ENCODE results near the gene HPCAL4. TPM values are rescaled to one million over a fixed set of nuclear protein-coding genes. Genes with fewer than 3 reads are reported as not detected.

The HPCAL4 gene
- total RNA-seq, 1 donor, result under 0.01 TPM

GRCh38 chr1:39688706-39689105, 2.5 kb downstream of the HPCAL4 start:
- no peak overlapping the region for H3K4me3 ChIP-seq (ENCODE audit: low read depth, low read length)
- no peak for TF ChIP-seq CTCF (IDR thresholded peaks at IDR 0.05; ENCODE audit: insufficient read depth, low read length)
- DNase-seq (ENCODE audit: low read depth), result no peak

GRCh38 chr1:39687243-39687642, 4.0 kb downstream of the HPCAL4 start:
- TF ChIP-seq CTCF (IDR thresholded peaks at IDR 0.05; ENCODE audit: insufficient read depth, low read length), result no peak
- DNase-seq (ENCODE audit: low read depth), result no peak
- H3K4me3 ChIP-seq (ENCODE audit: low read depth, low read length), result no peak overlapping the region

- DNase-seq (ENCODE audit: low read depth), result no peak
- TF ChIP-seq CTCF (IDR thresholded peaks at IDR 0.05; ENCODE audit: insufficient read depth, low read length), result no peak
- no peak overlapping the region for H3K4me3 ChIP-seq (ENCODE audit: low read depth, low read length)
Observed at GRCh38 chr1:39685071-39685470, 6.2 kb downstream of the HPCAL4 start.

- no peak for TF ChIP-seq CTCF (IDR thresholded peaks at IDR 0.05; ENCODE audit: insufficient read depth, low read length)
- DNase-seq (ENCODE audit: low read depth), result no peak
- H3K4me3 ChIP-seq (ENCODE audit: low read depth, low read length), result no peak overlapping the region
Observed at GRCh38 chr1:39684313-39684664, 6.9 kb downstream of the HPCAL4 start.

- no peak overlapping the region for H3K4me3 ChIP-seq (ENCODE audit: low read depth, low read length)
- TF ChIP-seq CTCF (IDR thresholded peaks at IDR 0.05; ENCODE audit: insufficient read depth, low read length), result no peak
- DNase-seq (ENCODE audit: low read depth), result no peak
Observed at GRCh38 chr1:39683591-39684312, 7.5 kb downstream of the HPCAL4 start.

- no peak for DNase-seq (ENCODE audit: low read depth)
- no peak for TF ChIP-seq CTCF (IDR thresholded peaks at IDR 0.05; ENCODE audit: insufficient read depth, low read length)
- H3K4me3 ChIP-seq (ENCODE audit: low read depth, low read length), result no peak overlapping the region
Observed at GRCh38 chr1:39681999-39682398, 9.2 kb downstream of the HPCAL4 start.

GRCh38 chr1:39681294-39681693, 9.9 kb downstream of the HPCAL4 start:
- H3K4me3 ChIP-seq (ENCODE audit: low read depth, low read length), result no peak overlapping the region
- TF ChIP-seq CTCF (IDR thresholded peaks at IDR 0.05; ENCODE audit: insufficient read depth, low read length), result no peak

More at GRCh38 chr1:39681294-39681693, 9.9 kb downstream of the HPCAL4 start:
- no peak for DNase-seq (ENCODE audit: low read depth)

All from fibroblast of the aortic adventitia (primary cell).